Omental fat pad (tissue), 4 donors: Measurements from ENCODE around the gene OSBPL8. TPM values are rescaled to one million over a fixed set of nuclear protein-coding genes. Genes with fewer than 3 reads are reported as not detected.
"Not testable (repeated sequence)": the region's sequence is repeated elsewhere in the genome, so short reads cannot be mapped to it uniquely, and the experiment has no call there.

ENCODE experiments used
- ATAC-seq: fragments of 150-250 bp; one replicate; pipeline ENCODE4 v1.9.1; 2016; ENCODE audit warnings: mild to moderate bottlenecking, moderate library complexity; ENCODE audit not compliant: low FRiP score
- DNase-seq: peaks from one replicate; pipeline ENCODE4 v3.0.0-alpha.2; 2019; ENCODE audit warnings: low spot score
- total RNA-seq, 4 donors: library from RNA; depleted of rRNA; stranded (reverse); fragments of >200 nt; gene quantifications; one replicate each; pipeline ENCODE4 v1.1.0, GENCODE V29; 2016
- TF ChIP-seq, protein P1 (sequence below), 3 donors: fragments of 450-650 bp; IDR thresholded peaks; one replicate each; pipeline ENCODE4 v1.5.1; 2016 to 2017; ENCODE audit warnings: antibody characterized with exemption in 3 of 3, mild to moderate bottlenecking in 3 of 3, moderate library complexity in 2 of 3

Gene OSBPL8
- total RNA-seq, 4 donors from 2014 or later, result 52.6 to 76.8 (median 65.2) TPM

DNA sequence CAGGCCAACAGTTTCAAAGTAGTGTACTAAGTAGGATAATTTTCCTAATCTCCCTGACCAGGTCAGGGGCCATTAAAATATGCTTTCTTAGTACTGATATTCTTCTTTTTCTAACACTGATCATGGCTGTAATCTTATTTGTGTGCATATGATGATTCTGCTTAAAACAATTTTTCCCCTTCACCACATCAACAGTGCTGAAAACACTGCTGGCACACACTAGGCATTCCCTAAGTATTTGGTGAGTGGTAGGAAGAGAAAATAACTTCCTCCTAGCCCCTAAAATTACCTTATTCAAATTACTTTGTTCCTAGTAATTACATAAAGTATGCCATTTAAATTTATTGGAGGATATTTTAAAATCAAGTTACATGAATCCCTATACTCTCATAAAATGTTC, 161.5 kb downstream of the OSBPL8 start:
- no peak for ATAC-seq
- no peak for DNase-seq
- TF ChIP-seq, protein P1, sequence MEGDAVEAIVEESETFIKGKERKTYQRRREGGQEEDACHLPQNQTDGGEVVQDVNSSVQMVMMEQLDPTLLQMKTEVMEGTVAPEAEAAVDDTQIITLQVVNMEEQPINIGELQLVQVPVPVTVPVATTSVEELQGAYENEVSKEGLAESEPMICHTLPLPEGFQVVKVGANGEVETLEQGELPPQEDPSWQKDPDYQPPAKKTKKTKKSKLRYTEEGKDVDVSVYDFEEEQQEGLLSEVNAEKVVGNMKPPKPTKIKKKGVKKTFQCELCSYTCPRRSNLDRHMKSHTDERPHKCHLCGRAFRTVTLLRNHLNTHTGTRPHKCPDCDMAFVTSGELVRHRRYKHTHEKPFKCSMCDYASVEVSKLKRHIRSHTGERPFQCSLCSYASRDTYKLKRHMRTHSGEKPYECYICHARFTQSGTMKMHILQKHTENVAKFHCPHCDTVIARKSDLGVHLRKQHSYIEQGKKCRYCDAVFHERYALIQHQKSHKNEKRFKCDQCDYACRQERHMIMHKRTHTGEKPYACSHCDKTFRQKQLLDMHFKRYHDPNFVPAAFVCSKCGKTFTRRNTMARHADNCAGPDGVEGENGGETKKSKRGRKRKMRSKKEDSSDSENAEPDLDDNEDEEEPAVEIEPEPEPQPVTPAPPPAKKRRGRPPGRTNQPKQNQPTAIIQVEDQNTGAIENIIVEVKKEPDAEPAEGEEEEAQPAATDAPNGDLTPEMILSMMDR (IDR thresholded peaks at IDR 0.05), result no peak

DNA sequence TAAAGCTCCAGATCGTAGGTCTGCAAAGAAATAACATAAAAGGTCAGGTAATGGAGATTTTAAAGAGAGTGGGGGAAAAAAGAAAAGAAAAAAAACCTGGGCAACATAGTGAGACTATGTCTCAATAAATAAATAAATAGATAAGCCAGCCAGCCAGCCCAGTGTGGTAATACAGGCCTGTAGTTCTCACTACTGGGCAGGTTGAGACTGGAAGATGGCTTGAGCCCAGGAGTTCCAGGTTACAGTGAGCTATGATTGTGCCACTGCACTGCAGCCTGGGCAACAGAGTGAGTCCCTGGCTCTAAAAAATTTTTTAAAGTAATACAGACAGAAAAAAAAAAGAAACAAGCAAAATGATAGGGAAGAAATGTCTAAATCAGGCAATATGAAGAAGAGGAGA, 168.1 kb downstream of the OSBPL8 start:
- TF ChIP-seq, protein P1 (IDR thresholded peaks at IDR 0.05), result no peak
- ATAC-seq (no peak), DNase-seq (no peak)

- DNase-seq, result no peak
- ATAC-seq, result no peak
- TF ChIP-seq, protein P1 (IDR thresholded peaks at IDR 0.05), result no peak
These were observed 172.0 kb downstream of the OSBPL8 start for GRCh38 chr12:76387614-76388013.

DNA sequence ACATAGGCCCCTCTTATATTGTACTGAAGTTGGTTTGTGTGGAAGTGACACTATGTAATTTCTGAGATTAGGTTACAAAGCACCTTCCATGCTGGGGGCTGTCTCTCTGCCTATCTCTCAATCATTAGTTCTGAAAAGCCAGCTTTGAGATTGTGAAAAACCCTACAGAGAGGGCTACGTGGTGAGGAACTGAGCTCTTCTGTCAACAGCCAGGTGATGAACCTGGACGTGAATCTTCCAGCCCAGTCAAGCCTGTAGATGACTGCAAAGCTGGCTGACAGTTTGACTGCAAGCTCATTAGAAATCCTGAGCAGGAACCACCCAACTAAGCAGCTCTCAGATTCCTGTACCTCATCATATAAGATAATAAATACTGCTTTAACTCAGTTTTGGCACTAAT, 175.0 kb downstream of the OSBPL8 start:
- ATAC-seq, result no peak
- no peak for DNase-seq
- TF ChIP-seq, protein P1 (IDR thresholded peaks at IDR 0.05), result no peak

GRCh38 chr12:76383988-76384387, 175.6 kb downstream of the OSBPL8 start:
- ATAC-seq (no peak), DNase-seq (no peak)
- TF ChIP-seq, protein P1 (IDR thresholded peaks at IDR 0.05), result no peak

GRCh38 chr12:76379261-76379660, 180.3 kb downstream of the OSBPL8 start:
- no peak for DNase-seq
- TF ChIP-seq, protein P1 (IDR thresholded peaks at IDR 0.05), result no peak

DNA sequence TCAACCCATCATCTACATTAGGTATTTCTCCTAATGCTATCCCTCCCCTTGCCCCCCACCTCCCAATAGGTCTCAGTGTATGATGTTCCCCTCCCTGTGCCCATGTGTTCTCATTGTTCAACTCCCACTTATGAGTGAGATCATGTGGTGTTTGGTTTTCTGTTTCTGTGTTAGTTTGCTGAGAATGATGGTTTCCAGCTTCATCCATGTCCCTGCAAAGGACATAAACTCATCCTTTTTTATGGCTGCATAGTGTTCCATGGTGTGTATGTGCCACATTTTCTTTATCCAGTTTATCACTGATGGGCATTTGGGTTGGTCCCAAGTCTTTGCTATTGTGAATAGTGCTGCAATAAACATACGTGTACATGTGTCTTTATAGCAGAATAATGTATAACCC, 182.7 kb downstream of the OSBPL8 start:
- ATAC-seq, DNase-seq: not testable (repeated sequence)

More at GRCh38 chr12:76379261-76379660, 180.3 kb downstream of the OSBPL8 start:
- no peak for ATAC-seq

DNA sequence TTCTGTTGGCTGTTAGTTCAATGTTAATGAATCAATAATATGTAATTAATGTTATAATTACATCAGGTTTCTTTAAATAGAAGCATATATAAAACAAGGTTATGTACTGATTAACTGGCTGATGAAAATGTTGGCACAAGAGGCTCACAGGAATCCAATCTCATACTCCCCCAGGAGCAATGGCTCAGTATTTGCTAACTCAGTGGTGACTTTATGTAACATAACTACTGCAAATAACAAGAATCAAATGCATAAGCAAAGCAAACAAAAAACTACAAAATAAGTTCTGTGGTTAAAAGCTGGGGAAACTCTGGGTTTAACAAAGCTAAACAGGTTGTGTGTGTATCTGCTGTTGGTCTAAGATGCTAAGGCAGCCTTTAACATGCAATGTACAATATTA, 183.6 kb downstream of the OSBPL8 start:
- ATAC-seq (no peak), DNase-seq (no peak)
- TF ChIP-seq, protein P1 (IDR thresholded peaks at IDR 0.05), result no peak
